ENCODE measurements around the gene CNTNAP2. TPM values are rescaled to one million over a fixed set of nuclear protein-coding genes. Genes with fewer than 3 reads are reported as not detected.

CNTNAP2 gene
- total RNA-seq, 1 donor = 7.6 TPM

GRCh38 chr7:148107443-148108127, 1991.0 kb downstream of the CNTNAP2 start:
- no peaks in the 10 kb centered on the region for H3K9me3 ChIP-seq (ENCODE audit: low read depth, low read length)
- H3K27ac ChIP-seq (ENCODE audit: low read depth, low read length) = no peak overlapping the region
- H3K36me3 ChIP-seq (ENCODE audit: insufficient read depth, low read length) = no peaks in the 10 kb centered on the region
- H3K4me2 ChIP-seq (ENCODE audit: insufficient read depth, low read length) = no peak overlapping the region
- no peak overlapping the region for H2AFZ ChIP-seq (ENCODE audit: low read length)
- DNase-seq (ENCODE audit: insufficient read length, low spot score, missing footprints) = no peak
- H4K20me1 ChIP-seq (ENCODE audit: insufficient read depth, low read length) = no peaks in the 10 kb centered on the region
- no peaks in the 10 kb centered on the region for H3K27me3 ChIP-seq (ENCODE audit: insufficient read depth, low read length)
- no peaks in the 10 kb centered on the region for H3K4me1 ChIP-seq (ENCODE audit: insufficient read depth, low read length)
- no peaks in the 10 kb centered on the region for H3K79me2 ChIP-seq (ENCODE audit: insufficient read depth, low read length)
- H3K4me3 ChIP-seq (ENCODE audit: insufficient read depth, low read length) = no peak overlapping the region
- no peak for TF ChIP-seq CTCF (IDR thresholded peaks at IDR 0.05; ENCODE audit: extremely low read depth, low read depth, low read length)

GRCh38 chr7:148108381-148108780, 1991.8 kb downstream of the CNTNAP2 start:
- Histone ChIP-seq H3K4me2 (ENCODE audit: insufficient read depth, low read length) (no peak overlapping the region), H4K20me1 (ENCODE audit: insufficient read depth, low read length) (no peaks in the 10 kb centered on the region), H3K27me3 (ENCODE audit: insufficient read depth, low read length) (no peaks in the 10 kb centered on the region), H3K36me3 (ENCODE audit: insufficient read depth, low read length) (no peaks in the 10 kb centered on the region), H3K9me3 (ENCODE audit: low read depth, low read length) (no peaks in the 10 kb centered on the region), H3K27ac (ENCODE audit: low read depth, low read length) (no peak overlapping the region), H3K4me3 (ENCODE audit: insufficient read depth, low read length) (no peak overlapping the region), H3K79me2 (ENCODE audit: insufficient read depth, low read length) (no peaks in the 10 kb centered on the region), H2AFZ (ENCODE audit: low read length) (no peak overlapping the region), H3K4me1 (ENCODE audit: insufficient read depth, low read length) (no peaks in the 10 kb centered on the region)
- TF ChIP-seq CTCF (IDR thresholded peaks at IDR 0.05; ENCODE audit: extremely low read depth, low read depth, low read length) = no peak
- DNase-seq (ENCODE audit: insufficient read length, low spot score, missing footprints) = no peak

- peak; percentile 7 for TF ChIP-seq CTCF (IDR thresholded peaks at IDR 0.05; ENCODE audit: extremely low read depth, low read depth, low read length)
- no peaks in the 10 kb centered on the region for H3K4me1 ChIP-seq (ENCODE audit: insufficient read depth, low read length)
- H3K27me3 ChIP-seq (ENCODE audit: insufficient read depth, low read length) = no peaks in the 10 kb centered on the region
Observed at GRCh38 chr7:148110097-148110868, 1993.7 kb downstream of the CNTNAP2 start.

GRCh38 chr7:148114804-148115203, 1998.2 kb downstream of the CNTNAP2 start:
- no peak overlapping the region for H3K27ac ChIP-seq (ENCODE audit: low read depth, low read length)
- DNase-seq (ENCODE audit: insufficient read length, low spot score, missing footprints) = no peak
- H3K79me2 ChIP-seq (ENCODE audit: insufficient read depth, low read length) = no peaks in the 10 kb centered on the region
- no peak for TF ChIP-seq CTCF (IDR thresholded peaks at IDR 0.05; ENCODE audit: extremely low read depth, low read depth, low read length)
- H3K4me2 ChIP-seq (ENCODE audit: insufficient read depth, low read length) = no peak overlapping the region
- H3K4me3 ChIP-seq (ENCODE audit: insufficient read depth, low read length) = no peak overlapping the region
- H4K20me1 ChIP-seq (ENCODE audit: insufficient read depth, low read length) = no peaks in the 10 kb centered on the region
- no peaks in the 10 kb centered on the region for H3K27me3 ChIP-seq (ENCODE audit: insufficient read depth, low read length)
- H2AFZ ChIP-seq (ENCODE audit: low read length) = no peak overlapping the region
- no peaks in the 10 kb centered on the region for H3K4me1 ChIP-seq (ENCODE audit: insufficient read depth, low read length)
- H3K9me3 ChIP-seq (ENCODE audit: low read depth, low read length) = no peaks in the 10 kb centered on the region
- no peaks in the 10 kb centered on the region for H3K36me3 ChIP-seq (ENCODE audit: insufficient read depth, low read length)

More at GRCh38 chr7:148110097-148110868, 1993.7 kb downstream of the CNTNAP2 start:
- H3K27ac ChIP-seq (ENCODE audit: low read depth, low read length) = no peak overlapping the region
- no peaks in the 10 kb centered on the region for H3K9me3 ChIP-seq (ENCODE audit: low read depth, low read length)
- H4K20me1 ChIP-seq (ENCODE audit: insufficient read depth, low read length) = no peaks in the 10 kb centered on the region
- no peak for DNase-seq (ENCODE audit: insufficient read length, low spot score, missing footprints)
- H3K79me2 ChIP-seq (ENCODE audit: insufficient read depth, low read length) = no peaks in the 10 kb centered on the region
- no peak overlapping the region for H3K4me2 ChIP-seq (ENCODE audit: insufficient read depth, low read length)
- H3K36me3 ChIP-seq (ENCODE audit: insufficient read depth, low read length) = no peaks in the 10 kb centered on the region
- no peak overlapping the region for H2AFZ ChIP-seq (ENCODE audit: low read length)
- H3K4me3 ChIP-seq (ENCODE audit: insufficient read depth, low read length) = no peak overlapping the region
